GM19467 (cell line): ENCODE data around the gene MEG3.

Source experiments
- ATAC-seq: cut with Tn5 transposase; IDR thresholded peaks from one replicate; pipeline ENCODE4 v1.9.1; 2021; ENCODE audit warnings: mild to moderate bottlenecking, moderate library complexity; ENCODE audit not compliant: unreplicated experiment

MEG3 gene

DNA sequence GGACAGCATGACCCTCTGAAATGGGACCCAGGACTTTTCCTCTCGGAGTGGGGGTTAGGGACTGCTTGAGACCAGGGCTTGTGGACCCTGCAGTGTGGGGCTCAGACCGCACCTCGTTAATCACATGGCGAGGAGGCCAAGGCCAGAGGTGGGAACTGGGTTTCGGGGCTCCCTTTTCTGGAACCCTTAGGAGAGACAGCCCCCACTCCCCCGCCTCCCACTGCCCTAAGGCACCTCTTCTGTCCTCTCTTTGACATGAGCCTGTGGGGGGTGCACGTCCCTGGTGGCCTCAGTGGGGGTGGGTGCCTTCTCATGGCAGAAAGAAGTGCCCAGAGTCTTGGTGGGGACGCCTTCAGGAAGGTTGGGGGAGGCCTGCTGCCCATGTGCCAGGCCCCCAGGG is 53.3 kb downstream of the MEG3 start:
- no peak for ATAC-seq

- no peak for ATAC-seq
Observed at GRCh38 chr14:100879782-100880181, 53.9 kb downstream of the MEG3 start.

DNA sequence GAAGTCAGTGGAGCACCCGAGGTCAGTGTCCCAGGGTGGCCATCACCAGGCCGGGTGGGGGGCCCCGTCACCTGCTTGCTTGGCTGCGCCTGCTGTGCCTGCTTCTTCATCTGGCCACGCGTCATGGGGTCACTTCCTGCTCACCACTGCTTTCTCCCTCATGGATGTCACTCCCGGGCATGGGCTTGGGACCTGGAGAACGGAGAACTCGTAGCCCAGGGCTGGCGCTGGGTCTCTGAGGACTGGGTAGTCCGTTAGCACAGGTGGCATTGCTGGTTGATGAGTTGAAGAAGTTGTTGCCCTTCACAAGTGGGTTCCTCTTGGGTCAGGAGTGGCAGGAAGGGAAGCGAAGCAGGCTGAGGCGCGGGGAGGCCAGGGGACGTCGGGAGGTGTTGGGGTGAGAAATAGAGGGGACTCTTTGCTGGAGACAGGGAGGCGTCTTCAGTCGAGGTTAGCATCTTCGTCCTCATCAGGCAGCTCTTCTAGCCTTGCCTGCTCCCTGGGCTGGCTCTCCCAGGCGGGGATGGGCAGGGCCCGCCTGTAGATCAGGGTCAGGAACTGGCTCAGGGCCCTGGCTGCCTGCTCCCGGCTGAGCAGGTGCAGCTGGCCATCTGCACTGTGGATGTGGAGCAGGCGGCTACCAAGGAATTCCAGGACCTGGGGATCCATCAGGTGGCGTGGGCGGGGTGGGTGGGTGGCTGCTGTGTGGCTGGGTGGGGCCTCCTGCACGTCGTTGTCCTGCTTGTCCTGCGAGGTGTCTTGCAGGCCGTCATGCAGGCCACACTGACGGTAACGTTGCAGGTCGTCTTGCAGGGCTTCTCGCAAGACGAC is 54.6 kb downstream of the MEG3 start:
- no peak for ATAC-seq

GRCh38 chr14:100881211-100882025 is 55.5 kb downstream of the MEG3 start:
- no peak for ATAC-seq

DNA sequence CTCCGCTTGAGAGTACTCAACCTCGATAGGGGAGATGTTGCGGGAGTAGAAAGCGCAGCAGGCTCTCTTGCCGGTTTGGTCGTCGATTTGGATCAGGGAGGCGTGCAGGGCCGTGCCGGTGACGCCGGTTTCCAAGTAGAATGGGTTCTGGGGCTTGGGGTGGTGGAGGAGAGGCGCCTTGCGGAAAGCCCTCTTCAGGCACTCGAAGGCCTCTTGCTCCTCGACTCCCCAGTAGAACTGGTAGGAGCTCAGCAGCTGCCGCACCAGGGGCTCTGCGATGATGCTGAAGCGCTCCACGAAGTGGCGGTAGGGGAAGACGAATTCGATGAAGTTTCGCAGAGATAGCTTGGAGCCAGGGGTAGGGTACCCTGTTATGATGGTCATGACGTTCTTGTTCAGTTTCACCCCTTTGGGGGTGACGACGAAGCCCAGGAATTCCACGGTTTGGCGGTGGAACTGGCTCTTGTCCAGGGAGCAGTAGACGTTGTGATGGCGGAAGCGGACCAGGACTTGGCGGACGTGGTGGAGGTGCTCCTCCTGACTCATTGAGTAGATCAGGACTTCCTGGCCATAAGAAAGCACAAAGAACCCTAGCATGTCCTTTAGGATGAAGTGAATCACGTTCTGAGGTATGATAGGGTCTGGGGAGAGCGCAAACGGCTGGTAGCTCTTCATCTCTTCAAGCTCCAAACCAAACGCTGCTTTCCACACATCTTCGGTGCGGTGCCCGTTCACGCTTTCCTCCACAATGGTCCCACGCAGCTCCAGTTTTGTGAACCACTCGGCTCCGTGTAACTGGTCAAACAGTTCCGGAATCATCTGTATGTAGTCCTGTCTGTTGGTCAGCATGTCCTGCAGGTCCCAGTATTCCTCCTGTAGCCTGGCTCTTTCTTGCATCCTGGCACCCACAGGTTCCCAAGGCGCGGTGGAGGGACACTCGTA is 56.4 kb downstream of the MEG3 start:
- no peak for ATAC-seq

DNA sequence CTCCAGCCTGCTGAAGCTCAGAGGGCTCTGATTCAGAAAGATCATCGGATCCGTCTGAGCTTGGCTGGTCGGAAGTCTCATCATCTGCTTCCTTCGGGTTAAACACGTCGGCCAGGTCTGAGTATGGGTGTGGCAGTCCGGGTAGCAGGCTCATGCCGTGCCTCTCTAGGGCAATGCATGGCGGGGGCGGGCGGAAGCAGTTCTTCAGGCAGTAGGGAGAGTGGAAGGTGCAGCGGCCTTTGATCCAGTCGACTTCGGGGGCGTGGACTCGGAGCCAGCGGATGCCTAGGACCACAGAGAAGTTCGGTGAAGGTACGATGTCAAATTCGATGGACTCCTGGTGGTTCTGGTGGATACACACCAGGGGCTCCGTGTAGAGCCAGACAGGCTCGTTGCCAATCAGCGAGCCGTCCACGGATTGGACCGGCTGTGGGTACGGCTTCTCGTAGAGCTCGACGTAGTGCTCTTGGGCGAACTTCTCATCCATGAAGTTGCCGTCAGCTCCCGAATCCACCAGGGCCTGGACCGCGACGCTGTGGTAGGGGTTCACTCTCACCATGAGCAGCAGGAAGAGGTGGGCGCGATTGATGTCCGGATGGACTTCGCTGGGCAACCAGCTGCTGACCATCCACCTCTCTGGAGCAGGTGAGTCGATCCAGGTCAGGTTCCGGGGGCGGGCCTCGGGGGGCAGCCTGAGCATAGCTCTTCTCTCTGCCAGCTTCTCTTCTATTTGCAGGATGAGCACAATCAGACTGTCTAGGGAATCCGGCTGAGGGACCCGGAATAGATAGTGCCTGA is 57.3 kb downstream of the MEG3 start:
- no peak for ATAC-seq

GRCh38 chr14:100883789-100884101 is 57.8 kb downstream of the MEG3 start:
- no peak for ATAC-seq

DNA sequence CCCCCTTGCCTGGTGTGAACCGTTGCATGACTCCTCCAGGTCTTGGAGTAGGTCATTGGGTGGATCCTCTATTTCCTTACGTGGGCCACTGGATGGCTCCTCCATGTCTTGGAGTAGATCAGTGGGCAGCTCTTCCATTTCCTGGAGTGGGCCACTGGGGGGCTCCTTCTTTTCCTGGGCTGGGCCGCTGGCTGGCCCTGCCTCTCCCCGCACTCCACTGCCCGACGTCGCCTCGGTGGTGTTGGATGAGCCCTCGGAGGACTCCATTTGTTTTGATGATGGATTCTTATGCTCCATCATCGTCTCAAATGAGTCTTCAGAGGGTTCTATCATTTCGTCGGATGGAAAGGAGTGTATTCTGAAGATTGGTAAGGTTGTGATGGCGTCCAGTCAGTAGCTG is 58.5 kb downstream of the MEG3 start:
- no peak for ATAC-seq

DNA sequence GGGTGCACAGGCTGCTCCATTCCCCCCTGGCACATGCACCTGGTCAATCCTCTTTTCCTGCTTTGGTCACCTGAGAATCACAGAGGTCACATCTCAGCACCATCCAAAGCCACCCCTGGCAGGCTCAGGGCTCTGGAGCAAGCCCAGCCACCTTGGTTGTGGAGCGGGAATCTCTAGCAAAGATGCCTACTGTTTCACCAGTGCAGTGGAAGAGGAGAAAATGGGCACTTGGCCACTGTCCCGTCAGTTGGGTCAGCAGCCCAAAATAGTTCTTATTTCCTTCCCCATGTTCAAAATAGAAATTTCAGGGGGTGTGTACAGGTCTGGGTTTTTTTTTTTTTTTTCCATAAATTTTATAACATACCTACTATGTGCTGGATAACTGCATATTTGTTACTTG is 59.3 kb downstream of the MEG3 start:
- no peak for ATAC-seq

- ATAC-seq, result no peak
Observed at GRCh38 chr14:100885617-100886016, 59.7 kb downstream of the MEG3 start.

- no peak for ATAC-seq
Observed at GRCh38 chr14:100887728-100888335, 61.9 kb downstream of the MEG3 start.

- ATAC-seq, result no peak
Observed at GRCh38 chr14:100888789-100889315, 62.9 kb downstream of the MEG3 start.

GRCh38 chr14:100889641-100890040 is 63.7 kb downstream of the MEG3 start:
- no peak for ATAC-seq

- no peak for ATAC-seq
Observed at GRCh38 chr14:100890061-100890850, 64.3 kb downstream of the MEG3 start.

DNA sequence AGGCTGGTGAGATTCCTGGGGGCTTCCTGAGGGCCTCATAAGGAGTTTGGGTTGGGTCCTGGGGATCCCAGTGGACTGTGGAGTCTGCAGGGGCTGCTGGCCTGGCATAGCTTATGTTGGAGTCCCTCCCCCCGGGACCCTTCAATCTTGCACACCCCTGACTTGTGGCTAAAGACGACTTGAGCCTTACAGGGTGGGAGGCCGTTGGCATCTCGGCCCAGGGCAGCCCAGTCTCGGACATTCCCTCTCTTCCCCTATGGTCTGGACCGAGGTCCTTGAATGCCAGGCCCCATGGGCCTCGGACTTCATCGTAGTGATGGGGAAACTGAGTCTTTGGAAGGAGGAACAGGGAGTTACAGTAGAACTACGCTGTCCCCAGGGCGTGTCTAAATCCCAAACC is 65.1 kb downstream of the MEG3 start:
- no peak for ATAC-seq

DNA sequence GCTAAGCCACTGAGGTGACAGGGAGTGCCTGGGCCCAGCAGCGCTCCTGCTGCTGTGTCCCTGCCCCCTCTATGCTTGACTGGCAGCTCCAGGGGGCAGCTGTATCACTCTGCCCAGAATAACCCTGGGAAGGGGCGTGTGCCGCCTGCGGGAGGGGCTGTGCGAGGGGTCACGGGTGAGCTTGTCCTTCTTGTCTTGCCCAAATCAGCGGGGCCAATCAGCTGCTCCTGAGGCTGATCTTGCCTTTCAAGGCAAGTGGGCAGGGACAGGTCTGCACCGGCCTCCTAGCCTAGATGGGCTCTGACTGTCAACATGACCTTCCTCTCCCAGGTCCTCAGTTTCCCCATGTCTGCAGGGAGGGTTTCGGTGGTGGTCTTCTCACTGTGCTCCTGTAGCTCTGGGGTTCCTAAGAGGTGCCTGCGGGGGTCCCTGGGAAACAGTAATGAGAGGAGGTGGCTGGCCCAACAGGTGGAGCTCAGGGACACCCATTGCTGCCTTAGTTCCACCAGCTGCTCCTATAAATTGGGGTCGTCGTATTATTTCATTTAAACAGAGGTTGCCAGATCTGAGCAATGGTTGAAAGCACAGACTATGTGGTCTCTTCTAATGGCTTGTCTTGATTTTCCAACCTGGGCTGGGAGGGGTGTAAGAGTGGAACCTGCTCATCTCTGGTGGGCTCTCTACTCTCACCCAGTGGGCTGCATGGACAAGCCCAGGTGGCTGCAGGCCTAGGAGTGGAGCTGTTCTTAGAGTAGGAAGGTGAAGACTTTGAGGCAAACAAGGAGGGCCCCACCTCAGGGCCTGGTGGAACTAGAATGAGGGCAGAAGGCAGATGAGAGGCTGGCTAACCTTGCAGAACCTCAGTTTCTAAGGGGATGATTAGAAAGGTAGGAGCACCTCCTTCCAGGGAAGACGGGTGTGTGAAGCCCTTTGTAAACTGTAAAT is 65.9 kb downstream of the MEG3 start:
- no peak for ATAC-seq

DNA sequence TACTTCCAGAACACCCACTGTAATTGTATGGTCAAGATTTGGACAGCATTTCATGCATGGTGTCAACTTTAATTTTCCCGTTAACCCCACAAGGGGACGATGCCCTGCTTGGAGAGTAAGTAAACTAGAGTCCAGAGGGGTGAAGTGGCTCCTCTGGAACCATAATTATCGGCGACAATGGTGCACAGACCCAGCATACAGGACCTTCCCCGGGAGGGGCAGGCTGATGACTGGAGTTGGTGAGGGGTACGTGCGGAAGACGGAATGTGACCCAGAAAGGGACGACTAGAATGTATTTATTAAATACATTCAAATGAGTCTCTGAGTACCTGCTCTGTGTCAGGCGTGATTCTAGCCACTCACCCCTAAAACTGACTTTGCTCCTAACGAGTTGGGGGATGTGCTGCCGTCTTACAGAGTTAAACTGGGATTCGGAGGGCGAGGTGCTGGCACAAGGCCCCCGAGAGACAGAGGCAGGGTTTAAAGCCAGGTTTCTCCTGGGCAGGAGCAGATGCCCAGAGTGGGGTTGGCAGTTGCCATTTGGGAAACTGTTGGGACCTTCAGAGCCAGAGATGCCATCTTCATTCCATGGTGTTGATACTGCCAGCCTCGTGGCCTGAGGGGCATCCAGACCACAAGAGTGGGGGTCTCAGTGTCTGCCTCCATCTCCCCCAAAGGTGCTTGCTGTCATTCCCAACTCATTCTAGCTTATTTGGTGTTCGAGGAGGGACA is 66.7 kb downstream of the MEG3 start:
- ATAC-seq, result no peak
